SKM-1 (cell line): Measurements from ENCODE around the gene MED15.

Experiments
- DNase-seq: peaks from one replicate; lab custom pipeline; 2025; ENCODE audit not compliant: unreplicated experiment; lab: John Stamatoyannopoulos, UW

MED15 gene

GRCh38 chr22:20550851-20551744 is 43.7 kb downstream of the MED15 start:
- no peak for DNase-seq

GRCh38 chr22:20551805-20552442 is 44.5 kb downstream of the MED15 start:
- DNase-seq: no peak

GRCh38 chr22:20552443-20553401 is 45.3 kb downstream of the MED15 start:
- no peak for DNase-seq

- DNase-seq: no peak
These were observed 46.7 kb downstream of the MED15 start for GRCh38 chr22:20553947-20554741.

GRCh38 chr22:20554824-20555223 is 47.4 kb downstream of the MED15 start:
- DNase-seq: no peak

GRCh38 chr22:20558534-20558933 is 51.1 kb downstream of the MED15 start:
- DNase-seq: no peak

GRCh38 chr22:20559174-20559760 is 51.9 kb downstream of the MED15 start:
- no peak for DNase-seq

- DNase-seq: no peak
These were observed 53.3 kb downstream of the MED15 start for GRCh38 chr22:20560716-20561115.

GRCh38 chr22:20561882-20562281 is 54.5 kb downstream of the MED15 start:
- DNase-seq: no peak

- DNase-seq: no peak
These were observed 55.4 kb downstream of the MED15 start for GRCh38 chr22:20562607-20563465.

GRCh38 chr22:20563466-20563906 is 56.1 kb downstream of the MED15 start:
- no peak for DNase-seq

- DNase-seq: no peak
These were observed 56.5 kb downstream of the MED15 start for GRCh38 chr22:20563941-20564371.

GRCh38 chr22:20565079-20565734 is 57.8 kb downstream of the MED15 start:
- no peak for DNase-seq

- DNase-seq: no peak
These were observed 58.4 kb downstream of the MED15 start for GRCh38 chr22:20565761-20566160.

- DNase-seq: no peak
These were observed 59.2 kb downstream of the MED15 start for GRCh38 chr22:20566420-20567260.

GRCh38 chr22:20567371-20567847 is 60.0 kb downstream of the MED15 start:
- DNase-seq: no peak

- DNase-seq: no peak
These were observed 60.6 kb downstream of the MED15 start for GRCh38 chr22:20567993-20568417.
